HepG2 (cell line): ENCODE results near the gene CYP4F12. TPM values are rescaled to one million over a fixed set of nuclear protein-coding genes. Genes with fewer than 3 reads are reported as not detected.

Experiments
- ARNTL ChIP-seq: sonication (generic); formaldehyde crosslinking; IDR thresholded peaks from 2 replicates; pipeline ENCODE4 v1.4.0; 2020; ENCODE audit warnings: mild to moderate bottlenecking, missing genetic modification reagents
- EP300 ChIP-seq, 3 experiments: sonication (generic) in 1 of 3; formaldehyde crosslinking in 1 of 3; IDR thresholded peaks; 2 replicates each; pipeline versions ENCODE4 v1.5.1 to v1.6.1; 2011 to 2020; ENCODE audit warnings: low read depth in 2 of 3, low read length in 2 of 3, borderline replicate concordance in 1 of 3, improper control_type of control experiment in 1 of 3, mild to moderate bottlenecking in 1 of 3, missing genetic modification reagents in 1 of 3, moderate library complexity in 1 of 3
- FOSL2 ChIP-seq: sonication (generic); formaldehyde crosslinking; IDR thresholded peaks from 2 replicates; pipeline ENCODE4 v1.4.0; 2020; ENCODE audit warnings: missing genetic modification reagents
- HES4 ChIP-seq: sonication (generic); formaldehyde crosslinking; IDR thresholded peaks from 2 replicates; pipeline ENCODE4 v1.9.0; 2021; ENCODE audit warnings: mild to moderate bottlenecking, missing genetic modification reagents, borderline replicate concordance
- KDM2A ChIP-seq: sonication (generic); formaldehyde crosslinking; IDR thresholded peaks from 2 replicates; pipeline ENCODE4 v1.4.0; 2020; ENCODE audit warnings: low read depth, missing genetic modification reagents, borderline replicate concordance
- KLF11 ChIP-seq: IDR thresholded peaks from 2 replicates; pipeline ENCODE4 v1.6.1; 2016; ENCODE audit warnings: missing compliant biosample characterization
- KLF9 ChIP-seq: IDR thresholded peaks from 2 replicates; pipeline ENCODE4 v1.6.1; 2016; ENCODE audit warnings: low read depth
- MED8 ChIP-seq: sonication (generic); formaldehyde crosslinking; IDR thresholded peaks from 2 replicates; pipeline ENCODE4 v1.8.1; 2023; ENCODE audit warnings: mild to moderate bottlenecking, missing genetic modification reagents; ENCODE audit not compliant: insufficient replicate concordance
- NKX3-1 ChIP-seq: sonication (generic); formaldehyde crosslinking; IDR thresholded peaks from 2 replicates; pipeline ENCODE4 v1.5.0; 2020; ENCODE audit warnings: missing genetic modification reagents
- PTBP1 ChIP-seq: fragments of 200-400 bp; formaldehyde crosslinking; IDR thresholded peaks from 2 replicates; pipeline ENCODE4 v1.6.1; 2018; ENCODE audit warnings: low read length, low read depth; ENCODE audit not compliant: poor library complexity, severe bottlenecking
- RARG ChIP-seq: sonication (generic); formaldehyde crosslinking; IDR thresholded peaks from 2 replicates; pipeline ENCODE4 v1.4.0; 2020; ENCODE audit warnings: low read depth, mild to moderate bottlenecking, missing genetic modification reagents
- SMC3 ChIP-seq: IDR thresholded peaks from 2 replicates; pipeline ENCODE4 v1.6.1; 2011; ENCODE audit warnings: low read length, improper control_type of control experiment
- ZBTB1 ChIP-seq: sonication (generic); formaldehyde crosslinking; IDR thresholded peaks from 2 replicates; pipeline ENCODE4 v1.4.0; 2020; ENCODE audit warnings: missing genetic modification reagents, borderline replicate concordance
- ZFYVE20 ChIP-seq: sonication (generic); formaldehyde crosslinking; IDR thresholded peaks from 2 replicates; pipeline ENCODE4 v1.8.0; 2023; ENCODE audit warnings: low read depth, mild to moderate bottlenecking, moderate library complexity, missing genetic modification reagents, borderline replicate concordance
- ZMYM3 ChIP-seq: sonication (generic); formaldehyde crosslinking; IDR thresholded peaks from 2 replicates; pipeline ENCODE4 v1.5.1; 2020; ENCODE audit warnings: mild to moderate bottlenecking, missing genetic modification reagents
- ZNF367 ChIP-seq: sonication (generic); formaldehyde crosslinking; IDR thresholded peaks from 2 replicates; pipeline ENCODE4 v1.4.0; 2020; ENCODE audit warnings: missing genetic modification reagents, borderline replicate concordance
- ZNF382 ChIP-seq: sonication (generic); formaldehyde crosslinking; IDR thresholded peaks from 2 replicates; pipeline ENCODE4 v1.5.0; 2020; ENCODE audit warnings: missing genetic modification reagents, mild to moderate bottlenecking, borderline replicate concordance
- ZNF703 ChIP-seq: sonication (generic); formaldehyde crosslinking; IDR thresholded peaks from 2 replicates; pipeline ENCODE4 v1.5.1; 2020; ENCODE audit warnings: missing genetic modification reagents, mild to moderate bottlenecking, moderate library complexity, borderline replicate concordance
- ZNF746 ChIP-seq: sonication (generic); formaldehyde crosslinking; IDR thresholded peaks from 2 replicates; pipeline ENCODE4 v1.8.0; 2022; ENCODE audit warnings: mild to moderate bottlenecking, missing genetic modification reagents
- polyA plus RNA-seq, 8 experiments: library from polyadenylated mRNA; depleted of rRNA in 3 of 8; stranded (reverse) in 7 of 8; unstranded in 1 of 8; fragments of >200 nt; fragmentation: Illumina TruSeq in 4 of 8; extraction: Trizol in 4 of 8; gene quantifications; 2 replicates each; pipeline versions ENCODE4 v1.2.1 to v1.2.3, GENCODE V29; 2011 to 2016; ENCODE audit warnings: low read depth in 4 of 8, missing spikeins in 1 of 8, mixed read lengths in 1 of 8; ENCODE audit not compliant: insufficient read depth in 1 of 8
- total RNA-seq, 5 experiments: library from RNA; depleted of rRNA; stranded (reverse); fragments of >200 nt; fragmentation: Illumina TruSeq; extraction: Trizol; gene quantifications; 2 replicates each; pipeline ENCODE4 v1.2.3, GENCODE V29; 2016; ENCODE audit warnings: low read depth in 1 of 5
- TF ChIP-seq, protein P1 (sequence below): sonication (generic); formaldehyde crosslinking; IDR thresholded peaks from 2 replicates; pipeline ENCODE4 v1.4.0; 2020; ENCODE audit warnings: missing genetic modification reagents
- TF ChIP-seq, protein P2 (sequence below): fragments of 450-650 bp; IDR thresholded peaks from 2 replicates; pipeline ENCODE4 v1.6.1; 2017
- TF ChIP-seq, protein P3 (sequence below): sonication (generic); formaldehyde crosslinking; IDR thresholded peaks from 2 replicates; pipeline ENCODE4 v1.5.1; 2020; ENCODE audit warnings: mild to moderate bottlenecking, missing genetic modification reagents, borderline replicate concordance
- TF ChIP-seq, protein P4 (sequence below): sonication (generic); formaldehyde crosslinking; IDR thresholded peaks from 2 replicates; pipeline ENCODE4 v1.5.0; 2020; ENCODE audit warnings: missing genetic modification reagents
- TF ChIP-seq, protein P5 (sequence below): fragments of 450-650 bp; IDR thresholded peaks from 2 replicates; pipeline ENCODE4 v1.6.1; 2017; ENCODE audit warnings: mild to moderate bottlenecking

The CYP4F12 gene
- total and polyA plus RNA-seq, 2 of the 13 experiments (the other 11 are each of a cell fraction or from before 2014, with no cell fraction given): 29.9 to 30.8 TPM

DNA sequence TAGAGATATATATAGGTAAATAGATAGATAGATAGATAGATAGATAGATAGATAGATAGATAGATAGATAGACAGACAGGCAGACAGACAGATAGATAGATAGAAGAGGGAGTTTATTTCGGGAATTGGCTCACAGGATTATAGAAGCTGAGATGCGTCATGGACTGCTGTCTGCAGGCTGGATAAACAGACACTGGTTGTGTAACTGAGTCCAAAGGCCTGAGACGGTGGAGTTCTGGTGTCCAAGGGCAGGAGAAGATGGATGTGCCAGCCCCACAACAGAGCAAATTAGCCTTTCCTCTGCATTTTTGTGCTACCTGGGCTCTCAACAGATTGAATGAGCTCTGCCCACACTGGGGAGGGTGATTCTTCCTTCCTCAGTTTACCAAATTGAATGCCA, 29.5 kb upstream of the CYP4F12 start (continued):
- no peak for TF ChIP-seq ZNF382
- no peak for TF ChIP-seq ZBTB1
- no peak for TF ChIP-seq SMC3
- TF ChIP-seq MED8 (CRISPR knock-in tag): no peak
- TF ChIP-seq ARNTL (CRISPR knock-in tag): no peak
- peak; percentile 86 for TF ChIP-seq FOSL2 (CRISPR knock-in tag)
- TF ChIP-seq, protein P1, sequence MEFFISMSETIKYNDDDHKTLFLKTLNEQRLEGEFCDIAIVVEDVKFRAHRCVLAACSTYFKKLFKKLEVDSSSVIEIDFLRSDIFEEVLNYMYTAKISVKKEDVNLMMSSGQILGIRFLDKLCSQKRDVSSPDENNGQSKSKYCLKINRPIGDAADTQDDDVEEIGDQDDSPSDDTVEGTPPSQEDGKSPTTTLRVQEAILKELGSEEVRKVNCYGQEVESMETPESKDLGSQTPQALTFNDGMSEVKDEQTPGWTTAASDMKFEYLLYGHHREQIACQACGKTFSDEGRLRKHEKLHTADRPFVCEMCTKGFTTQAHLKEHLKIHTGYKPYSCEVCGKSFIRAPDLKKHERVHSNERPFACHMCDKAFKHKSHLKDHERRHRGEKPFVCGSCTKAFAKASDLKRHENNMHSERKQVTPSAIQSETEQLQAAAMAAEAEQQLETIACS (CRISPR knock-in tag): no peak
- TF ChIP-seq, protein P2, sequence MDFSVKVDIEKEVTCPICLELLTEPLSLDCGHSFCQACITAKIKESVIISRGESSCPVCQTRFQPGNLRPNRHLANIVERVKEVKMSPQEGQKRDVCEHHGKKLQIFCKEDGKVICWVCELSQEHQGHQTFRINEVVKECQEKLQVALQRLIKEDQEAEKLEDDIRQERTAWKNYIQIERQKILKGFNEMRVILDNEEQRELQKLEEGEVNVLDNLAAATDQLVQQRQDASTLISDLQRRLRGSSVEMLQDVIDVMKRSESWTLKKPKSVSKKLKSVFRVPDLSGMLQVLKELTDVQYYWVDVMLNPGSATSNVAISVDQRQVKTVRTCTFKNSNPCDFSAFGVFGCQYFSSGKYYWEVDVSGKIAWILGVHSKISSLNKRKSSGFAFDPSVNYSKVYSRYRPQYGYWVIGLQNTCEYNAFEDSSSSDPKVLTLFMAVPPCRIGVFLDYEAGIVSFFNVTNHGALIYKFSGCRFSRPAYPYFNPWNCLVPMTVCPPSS: no peak
- TF ChIP-seq NKX3-1 (CRISPR knock-in tag): no peak
- no peak for TF ChIP-seq ZNF367 (CRISPR knock-in tag)
- TF ChIP-seq ZNF703 (CRISPR knock-in tag): no peak
- TF ChIP-seq, protein P3, sequence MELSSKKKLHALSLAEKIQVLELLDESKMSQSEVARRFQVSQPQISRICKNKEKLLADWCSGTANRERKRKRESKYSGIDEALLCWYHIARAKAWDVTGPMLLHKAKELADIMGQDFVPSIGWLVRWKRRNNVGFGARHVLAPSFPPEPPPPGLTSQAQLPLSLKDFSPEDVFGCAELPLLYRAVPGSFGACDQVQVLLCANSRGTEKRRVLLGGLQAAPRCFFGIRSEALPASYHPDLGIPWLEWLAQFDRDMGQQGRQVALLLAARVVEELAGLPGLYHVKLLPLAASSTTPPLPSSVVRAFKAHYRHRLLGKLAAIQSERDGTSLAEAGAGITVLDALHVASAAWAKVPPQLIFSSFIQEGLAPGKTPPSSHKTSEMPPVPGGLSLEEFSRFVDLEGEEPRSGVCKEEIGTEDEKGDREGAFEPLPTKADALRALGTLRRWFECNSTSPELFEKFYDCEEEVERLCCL (CRISPR knock-in tag): no peak
- no peak for TF ChIP-seq RARG
- TF ChIP-seq KLF9 (CRISPR knock-in tag): no peak
- TF ChIP-seq, protein P4, sequence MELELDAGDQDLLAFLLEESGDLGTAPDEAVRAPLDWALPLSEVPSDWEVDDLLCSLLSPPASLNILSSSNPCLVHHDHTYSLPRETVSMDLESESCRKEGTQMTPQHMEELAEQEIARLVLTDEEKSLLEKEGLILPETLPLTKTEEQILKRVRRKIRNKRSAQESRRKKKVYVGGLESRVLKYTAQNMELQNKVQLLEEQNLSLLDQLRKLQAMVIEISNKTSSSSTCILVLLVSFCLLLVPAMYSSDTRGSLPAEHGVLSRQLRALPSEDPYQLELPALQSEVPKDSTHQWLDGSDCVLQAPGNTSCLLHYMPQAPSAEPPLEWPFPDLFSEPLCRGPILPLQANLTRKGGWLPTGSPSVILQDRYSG: no peak
- TF ChIP-seq EP300 (IDR thresholded peaks at IDR 0.05; ENCODE audit: low read depth in 2 of 2, low read length in 2 of 2): peak in 1 of 2 experiments; percentile 64; a peak in 2 of 4 replicates
- no peak; the same call in 1 of the 2 replicates for TF ChIP-seq EP300 (CRISPR knock-in tag; IDR thresholded peaks at IDR 0.05; ENCODE audit: borderline replicate concordance)
- no peak for TF ChIP-seq ZNF746 (CRISPR knock-in tag)
- TF ChIP-seq PTBP1: no peak
- no peak for TF ChIP-seq KDM2A
- TF ChIP-seq ZMYM3: no peak
- no peak for TF ChIP-seq KLF11 (CRISPR knock-in tag)
- TF ChIP-seq, protein P5, sequence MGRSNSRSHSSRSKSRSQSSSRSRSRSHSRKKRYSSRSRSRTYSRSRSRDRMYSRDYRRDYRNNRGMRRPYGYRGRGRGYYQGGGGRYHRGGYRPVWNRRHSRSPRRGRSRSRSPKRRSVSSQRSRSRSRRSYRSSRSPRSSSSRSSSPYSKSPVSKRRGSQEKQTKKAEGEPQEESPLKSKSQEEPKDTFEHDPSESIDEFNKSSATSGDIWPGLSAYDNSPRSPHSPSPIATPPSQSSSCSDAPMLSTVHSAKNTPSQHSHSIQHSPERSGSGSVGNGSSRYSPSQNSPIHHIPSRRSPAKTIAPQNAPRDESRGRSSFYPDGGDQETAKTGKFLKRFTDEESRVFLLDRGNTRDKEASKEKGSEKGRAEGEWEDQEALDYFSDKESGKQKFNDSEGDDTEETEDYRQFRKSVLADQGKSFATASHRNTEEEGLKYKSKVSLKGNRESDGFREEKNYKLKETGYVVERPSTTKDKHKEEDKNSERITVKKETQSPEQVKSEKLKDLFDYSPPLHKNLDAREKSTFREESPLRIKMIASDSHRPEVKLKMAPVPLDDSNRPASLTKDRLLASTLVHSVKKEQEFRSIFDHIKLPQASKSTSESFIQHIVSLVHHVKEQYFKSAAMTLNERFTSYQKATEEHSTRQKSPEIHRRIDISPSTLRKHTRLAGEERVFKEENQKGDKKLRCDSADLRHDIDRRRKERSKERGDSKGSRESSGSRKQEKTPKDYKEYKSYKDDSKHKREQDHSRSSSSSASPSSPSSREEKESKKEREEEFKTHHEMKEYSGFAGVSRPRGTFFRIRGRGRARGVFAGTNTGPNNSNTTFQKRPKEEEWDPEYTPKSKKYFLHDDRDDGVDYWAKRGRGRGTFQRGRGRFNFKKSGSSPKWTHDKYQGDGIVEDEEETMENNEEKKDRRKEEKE: no peak
- no peak for TF ChIP-seq ZFYVE20 (CRISPR knock-in tag)
- no peak for TF ChIP-seq HES4 (CRISPR knock-in tag)
